Measurements from ENCODE around the gene C4orf50.

Gene C4orf50

DNA sequence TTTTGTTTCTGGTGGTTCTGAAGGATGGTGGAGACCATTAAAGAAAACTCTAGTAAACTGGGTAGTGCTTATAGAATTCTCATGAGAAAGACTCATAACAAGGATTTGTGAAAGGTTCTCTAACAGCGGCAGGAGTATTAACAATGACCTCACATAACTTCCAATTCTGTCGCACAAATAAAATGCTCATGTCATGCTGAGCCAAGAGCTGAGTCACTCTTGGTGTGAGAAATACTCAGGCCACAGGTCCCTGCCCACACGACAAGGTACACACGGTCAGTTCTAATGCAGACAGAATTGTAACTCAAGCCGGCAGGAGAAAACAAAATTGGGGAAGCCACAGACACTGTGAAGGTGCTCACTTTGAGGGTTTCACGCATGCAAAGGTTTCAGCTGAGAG, 34.4 kb upstream of the C4orf50 start:
- in situ Hi-C loops (cut with HindIII; ENCODE audit: low sequenced_read_pairs), result no loop called here
- no peak for DNase-seq (ENCODE audit: low read depth)
- TF ChIP-seq, protein P1, sequence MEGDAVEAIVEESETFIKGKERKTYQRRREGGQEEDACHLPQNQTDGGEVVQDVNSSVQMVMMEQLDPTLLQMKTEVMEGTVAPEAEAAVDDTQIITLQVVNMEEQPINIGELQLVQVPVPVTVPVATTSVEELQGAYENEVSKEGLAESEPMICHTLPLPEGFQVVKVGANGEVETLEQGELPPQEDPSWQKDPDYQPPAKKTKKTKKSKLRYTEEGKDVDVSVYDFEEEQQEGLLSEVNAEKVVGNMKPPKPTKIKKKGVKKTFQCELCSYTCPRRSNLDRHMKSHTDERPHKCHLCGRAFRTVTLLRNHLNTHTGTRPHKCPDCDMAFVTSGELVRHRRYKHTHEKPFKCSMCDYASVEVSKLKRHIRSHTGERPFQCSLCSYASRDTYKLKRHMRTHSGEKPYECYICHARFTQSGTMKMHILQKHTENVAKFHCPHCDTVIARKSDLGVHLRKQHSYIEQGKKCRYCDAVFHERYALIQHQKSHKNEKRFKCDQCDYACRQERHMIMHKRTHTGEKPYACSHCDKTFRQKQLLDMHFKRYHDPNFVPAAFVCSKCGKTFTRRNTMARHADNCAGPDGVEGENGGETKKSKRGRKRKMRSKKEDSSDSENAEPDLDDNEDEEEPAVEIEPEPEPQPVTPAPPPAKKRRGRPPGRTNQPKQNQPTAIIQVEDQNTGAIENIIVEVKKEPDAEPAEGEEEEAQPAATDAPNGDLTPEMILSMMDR (IDR thresholded peaks at IDR 0.05; ENCODE audit: low read depth, low read length, missing control alignments), result no peak
- no peak overlapping the region for H3K4me3 ChIP-seq (ENCODE audit: low read depth, low read length)

DNA sequence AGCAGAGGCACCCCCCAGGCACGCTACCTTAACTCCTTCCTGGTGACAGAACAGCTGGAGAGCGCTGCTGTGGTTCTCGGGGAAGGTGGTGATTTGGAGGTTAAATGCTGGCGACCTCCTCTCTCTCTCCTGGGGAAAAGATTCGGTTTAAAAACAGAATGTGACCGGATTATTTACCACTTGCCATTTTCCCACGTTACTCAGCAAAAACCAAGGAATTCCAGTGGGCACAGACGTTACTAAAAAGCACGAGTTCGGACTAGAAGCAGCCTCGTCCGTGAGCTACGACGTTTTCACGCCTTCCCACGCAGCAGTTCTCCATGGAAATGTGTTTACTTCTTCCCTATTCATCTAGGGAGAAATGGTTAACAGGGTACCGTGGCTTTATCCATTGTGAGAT, 32.3 kb upstream of the C4orf50 start:
- DNase-seq (ENCODE audit: low read depth), result no peak
- H3K4me3 ChIP-seq (ENCODE audit: low read depth, low read length), result no peak overlapping the region
- in situ Hi-C loops (cut with HindIII; ENCODE audit: low sequenced_read_pairs), result no loop called here
- TF ChIP-seq, protein P1 (IDR thresholded peaks at IDR 0.05; ENCODE audit: low read depth, low read length, missing control alignments), result no peak

DNA sequence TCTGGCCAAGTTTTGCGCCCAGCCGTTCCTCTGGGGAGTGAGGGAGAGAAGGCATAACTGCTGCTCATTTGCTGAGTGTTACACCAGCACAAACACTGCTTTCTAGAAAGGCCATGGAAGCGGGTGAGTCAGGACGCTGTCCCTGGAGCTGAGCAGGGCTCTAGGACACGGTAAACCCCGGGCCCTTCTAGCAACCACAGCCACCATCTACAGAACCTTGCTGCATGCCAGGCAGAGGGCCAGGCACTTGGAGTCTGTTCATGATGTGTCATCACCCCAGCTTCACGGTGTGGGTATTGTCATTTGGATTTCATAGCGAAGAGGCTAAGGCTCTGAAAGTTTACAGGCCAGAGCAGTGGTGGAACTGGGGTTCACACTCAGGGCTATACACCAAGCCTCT, 31.8 kb upstream of the C4orf50 start:
- DNase-seq (ENCODE audit: low read depth), result no peak
- TF ChIP-seq, protein P1 (IDR thresholded peaks at IDR 0.05; ENCODE audit: low read depth, low read length, missing control alignments), result no peak
- in situ Hi-C loops (cut with HindIII; ENCODE audit: low sequenced_read_pairs), result no loop called here
- H3K4me3 ChIP-seq (ENCODE audit: low read depth, low read length), result no peak overlapping the region

DNA sequence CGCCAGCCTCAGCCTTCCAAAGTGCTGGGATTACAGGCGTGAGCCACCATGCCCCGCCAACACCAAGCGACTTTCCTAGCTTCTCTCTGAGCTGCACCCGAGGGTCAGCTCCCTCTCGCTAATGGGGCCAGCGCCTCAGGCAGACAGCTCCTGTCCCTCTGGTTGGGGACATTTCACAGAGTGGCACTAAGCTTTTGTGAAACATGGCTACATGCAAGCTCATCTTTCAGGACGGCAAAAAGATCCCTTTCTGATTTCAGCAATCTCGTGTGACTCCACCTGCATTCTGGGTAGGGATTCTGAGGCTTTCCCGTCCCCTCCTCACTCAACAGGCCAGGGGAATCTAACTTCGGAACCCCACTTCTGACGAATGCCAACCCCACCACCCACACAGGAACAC, 31.0 kb upstream of the C4orf50 start:
- DNase-seq (ENCODE audit: low read depth), result no peak
- TF ChIP-seq, protein P1 (IDR thresholded peaks at IDR 0.05; ENCODE audit: low read depth, low read length, missing control alignments), result no peak
- in situ Hi-C loops (cut with HindIII; ENCODE audit: low sequenced_read_pairs), result no loop called here
- H3K4me3 ChIP-seq (ENCODE audit: low read depth, low read length), result no peak overlapping the region

DNA sequence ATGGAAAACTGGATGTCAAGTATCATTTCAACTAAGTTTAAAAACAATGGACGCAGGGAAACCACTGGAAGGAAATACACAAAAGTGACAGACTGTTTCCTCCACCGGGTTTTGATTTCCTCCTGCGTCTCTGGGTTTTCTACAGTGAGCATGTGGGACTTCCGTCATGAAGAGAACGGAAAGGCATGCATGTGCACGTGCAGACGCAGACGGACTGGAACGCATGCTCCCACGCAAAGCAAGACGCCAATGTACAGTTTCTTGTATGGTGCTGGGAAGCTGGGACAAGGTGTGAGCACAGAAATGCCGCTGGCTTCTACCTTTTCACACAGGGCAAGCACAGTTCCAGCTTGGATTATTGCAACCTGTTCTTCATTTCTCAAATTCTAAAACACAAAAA, 30.3 kb upstream of the C4orf50 start:
- no peak overlapping the region for H3K4me3 ChIP-seq (ENCODE audit: low read depth, low read length)
- in situ Hi-C loops (cut with HindIII; ENCODE audit: low sequenced_read_pairs), result no loop called here
- no peak for DNase-seq (ENCODE audit: low read depth)
- TF ChIP-seq, protein P1 (IDR thresholded peaks at IDR 0.05; ENCODE audit: low read depth, low read length, missing control alignments), result no peak

DNA sequence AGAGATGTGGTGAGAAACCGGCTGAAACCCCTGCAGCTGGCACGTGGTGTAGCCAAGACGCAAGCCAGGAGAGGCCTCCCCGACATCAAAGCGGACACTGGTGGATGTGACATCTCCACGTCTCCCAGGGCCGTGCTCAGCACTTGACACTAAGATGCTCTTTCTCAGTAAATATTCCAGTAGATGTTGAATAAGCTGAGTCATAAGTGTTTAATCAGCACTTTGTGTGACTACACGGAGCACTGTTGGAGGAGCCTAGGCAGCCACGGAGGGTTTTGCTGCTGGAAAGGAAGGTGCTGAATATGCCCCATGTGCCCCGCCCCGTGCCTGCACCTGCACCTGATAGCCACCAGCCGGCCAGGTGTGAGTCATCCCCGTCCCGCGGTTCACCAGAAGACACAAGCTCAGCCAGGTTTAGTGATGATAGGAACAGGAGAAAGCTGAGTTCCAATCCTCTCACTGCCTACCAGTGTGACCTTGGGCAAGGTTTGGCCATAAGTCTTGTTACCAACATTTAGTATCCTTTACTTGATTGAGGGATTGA, 29.0 kb upstream of the C4orf50 start:
- no peak overlapping the region for H3K4me3 ChIP-seq (ENCODE audit: low read depth, low read length)
- DNase-seq (ENCODE audit: low read depth), result no peak
- in situ Hi-C loops (cut with HindIII; ENCODE audit: low sequenced_read_pairs), result no loop called here
- TF ChIP-seq, protein P1 (IDR thresholded peaks at IDR 0.05; ENCODE audit: low read depth, low read length, missing control alignments), result no peak

Data from astrocyte of the cerebellum (primary cell).